ENCODE results near the gene RPL22. TPM values are rescaled to one million over a fixed set of nuclear protein-coding genes. Genes with fewer than 3 reads are reported as not detected.

RPL22 gene
- total and polyA plus RNA-seq, 8 donors = 265 to 719 (median 628) TPM

GRCh38 chr1:6177681-6178380 is 21.6 kb downstream of the RPL22 start:
- H3K27me3 ChIP-seq = peaks cover 28 to 82% of the 10 kb centered on the region in 2 donors
- H3K9me3 ChIP-seq = no peaks in the 10 kb centered on the region
- H3K36me3 ChIP-seq = no peaks in the 10 kb centered on the region
- H3K4me1 ChIP-seq = peaks cover 0 to 26% of the 10 kb centered on the region in 2 donors
- H3K27ac ChIP-seq = no peak overlapping the region
- DNase-seq = no peak
- H3K4me3 ChIP-seq = no peak overlapping the region
- TF ChIP-seq CTCF (IDR thresholded peaks at IDR 0.05) = no peak
- no peak for ATAC-seq
- intact Hi-C loops (cut with DNase I) = no loop called here

- intact Hi-C loops (cut with DNase I) = no loop called here
- Histone ChIP-seq H3K4me3 (no peak overlapping the region), H3K4me1 (peaks cover 0 to 26% of the 10 kb centered on the region in 2 donors), H3K9me3 (no peaks in the 10 kb centered on the region), H3K27ac (no peak overlapping the region), H3K27me3 (peaks cover 28 to 82% of the 10 kb centered on the region in 2 donors), H3K36me3 (no peaks in the 10 kb centered on the region)
- ATAC-seq (no peak), DNase-seq (no peak)
- no peak for TF ChIP-seq CTCF (IDR thresholded peaks at IDR 0.05)
Measured at GRCh38 chr1:6176779-6177178, 22.6 kb downstream of the RPL22 start.

DNA sequence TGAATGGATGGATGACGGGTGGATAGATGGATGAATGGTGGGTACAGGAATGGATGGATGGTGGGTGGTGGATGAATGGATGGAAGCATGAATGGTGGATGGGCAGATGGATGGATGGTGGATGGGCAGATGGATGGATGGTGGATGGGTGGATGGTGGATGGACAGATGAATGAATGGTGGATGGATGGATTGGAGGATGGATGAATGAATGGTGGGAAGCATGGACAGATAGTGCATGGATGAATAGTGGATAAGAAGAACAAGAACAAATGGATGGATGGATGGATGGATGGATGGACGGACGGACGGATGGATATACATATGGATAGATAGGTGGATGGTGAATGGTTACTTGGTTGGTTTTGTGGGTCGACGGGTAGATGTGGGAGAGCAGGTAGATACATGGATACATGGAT is 24.0 kb downstream of the RPL22 start:
- Histone ChIP-seq H3K9me3 (no peaks in the 10 kb centered on the region), H3K36me3 (no peaks in the 10 kb centered on the region), H3K27ac (no peak overlapping the region), H3K4me1 (peaks cover 0 to 21% of the 10 kb centered on the region in 2 donors), H3K4me3 (no peak overlapping the region), H3K27me3 (peaks cover 20 to 82% of the 10 kb centered on the region in 2 donors)
- TF ChIP-seq CTCF (IDR thresholded peaks at IDR 0.05) = no peak
- ATAC-seq = no peak
- intact Hi-C loops (cut with DNase I) = no loop called here
- DNase-seq = no peak

- Histone ChIP-seq H3K27ac (no peak overlapping the region), H3K36me3 (no peaks in the 10 kb centered on the region), H3K9me3 (no peaks in the 10 kb centered on the region), H3K4me3 (no peak overlapping the region), H3K27me3 (peaks cover 20 to 82% of the 10 kb centered on the region in 2 donors), H3K4me1 (peaks cover 0 to 18% of the 10 kb centered on the region in 2 donors)
- intact Hi-C loops (cut with DNase I) = no loop called here
- DNase-seq = no peak
- no peak for ATAC-seq
- TF ChIP-seq CTCF (IDR thresholded peaks at IDR 0.05) = no peak
Measured at GRCh38 chr1:6174621-6175410, 24.6 kb downstream of the RPL22 start.

GRCh38 chr1:6172549-6172948 is 26.8 kb downstream of the RPL22 start:
- intact Hi-C loops (cut with DNase I) = no loop called here
- Histone ChIP-seq H3K36me3 (no peaks in the 10 kb centered on the region), H3K4me3 (no peak overlapping the region), H3K4me1 (peaks cover 0 to 10% of the 10 kb centered on the region in 2 donors), H3K9me3 (no peaks in the 10 kb centered on the region), H3K27ac (no peak overlapping the region), H3K27me3 (peaks cover under 1 to 71% of the 10 kb centered on the region in 2 donors)
- ATAC-seq (no peak), DNase-seq (no peak)
- TF ChIP-seq CTCF (IDR thresholded peaks at IDR 0.05) = no peak

All from left lung (tissue), 10 donors.